Endodermal cell (in vitro differentiated cells): Measurements from ENCODE around the gene TM4SF4. TPM values are rescaled to one million over a fixed set of nuclear protein-coding genes. Genes with fewer than 3 reads are reported as not detected.

ENCODE experiments used
- DNase-seq: peaks from one replicate; pipeline ENCODE4 v3.0.0-alpha.2; 2017
- H3K27ac ChIP-seq: 2 replicates; pipeline ENCODE4 v1.5.1; 2013; ENCODE audit warnings: mild to moderate bottlenecking, low read depth, low read length, moderate library complexity
- H3K27me3 ChIP-seq: 2 replicates; pipeline ENCODE4 v1.6.1; 2013; ENCODE audit warnings: mild to moderate bottlenecking, low read length, moderate library complexity; ENCODE audit not compliant: insufficient read depth, control insufficient read depth, poor library complexity, severe bottlenecking
- H3K36me3 ChIP-seq: 2 replicates; pipeline ENCODE4 v1.7.0; 2013; ENCODE audit warnings: mild to moderate bottlenecking, low read length, moderate library complexity; ENCODE audit not compliant: control insufficient read depth, insufficient read depth
- H3K4me1 ChIP-seq: one replicate; pipeline ENCODE4 v1.7.0; 2013; ENCODE audit warnings: low read length; ENCODE audit not compliant: control insufficient read depth, insufficient read depth
- H3K4me3 ChIP-seq: 2 replicates; pipeline ENCODE4 v1.5.1; 2013; ENCODE audit warnings: mild to moderate bottlenecking, low read length, moderate library complexity
- H3K9ac ChIP-seq: 2 replicates; pipeline ENCODE4 v1.6.1; 2013; ENCODE audit warnings: mild to moderate bottlenecking, low read length, moderate library complexity; ENCODE audit not compliant: poor library complexity, severe bottlenecking; ENCODE audit errors: extremely low read depth
- H3K9me3 ChIP-seq: 2 replicates; pipeline ENCODE4 v1.6.1; 2013; ENCODE audit warnings: mild to moderate bottlenecking, low read length, moderate library complexity; ENCODE audit not compliant: control insufficient read depth
- H3K27ac Mint-ChIP-seq: 2 replicates; pipeline ENCODE4 v1.8.0; 2020; ENCODE audit warnings: mixed read lengths
- H3K27me3 Mint-ChIP-seq: 2 replicates; pipeline ENCODE4 v1.8.0; 2021; ENCODE audit warnings: mild to moderate bottlenecking, mixed read lengths; ENCODE audit not compliant: insufficient read depth
- H3K36me3 Mint-ChIP-seq: 2 replicates; pipeline ENCODE4 v1.8.0; 2020; ENCODE audit warnings: low read depth, mixed read lengths
- H3K4me1 Mint-ChIP-seq: 2 replicates; pipeline ENCODE4 v1.8.0; 2020; ENCODE audit warnings: mixed read lengths
- H3K4me3 Mint-ChIP-seq: 2 replicates; pipeline ENCODE4 v1.8.0; 2020; ENCODE audit warnings: mild to moderate bottlenecking, moderate library complexity, mixed read lengths
- H3K9me3 Mint-ChIP-seq: 2 replicates; pipeline ENCODE4 v1.8.0; 2020; ENCODE audit warnings: mild to moderate bottlenecking, mixed read lengths
- WGBS, 2 experiments: methylation state at CpG; one replicate each; pipeline versions ENCODE4 v1.1.5 to v1.1.7; 2013; ENCODE audit warnings: missing lambda C conversion rate in 2 of 2, mixed read lengths in 1 of 2; ENCODE audit not compliant: insufficient coverage in 1 of 2, insufficient read length in 1 of 2; 5-methylcytosine and 5-hydroxymethylcytosine counted together
- total RNA-seq, 2 donors: library from RNA; stranded (reverse); fragmentation: NEBNext Ultra II Directional in 1 of 2; extraction: Animal tissue kit (Norgen Biotek cat#: 25700) in 1 of 2; gene quantifications; 2 replicates in 1 of 2; 3 replicates in 1 of 2; pipeline ENCODE4 v1.2.1, GENCODE V29; 2021
- TF ChIP-seq, protein P1 (sequence below): fragments of 200-600 bp; sonication (generic); conservative IDR thresholded peaks from 2 replicates; pipeline ENCODE4 v1.5.0; 2021; ENCODE audit warnings: antibody characterized with exemption, mild to moderate bottlenecking

The TM4SF4 gene
- total RNA-seq, 2 donors from 2014 or later, result not detected

DNA sequence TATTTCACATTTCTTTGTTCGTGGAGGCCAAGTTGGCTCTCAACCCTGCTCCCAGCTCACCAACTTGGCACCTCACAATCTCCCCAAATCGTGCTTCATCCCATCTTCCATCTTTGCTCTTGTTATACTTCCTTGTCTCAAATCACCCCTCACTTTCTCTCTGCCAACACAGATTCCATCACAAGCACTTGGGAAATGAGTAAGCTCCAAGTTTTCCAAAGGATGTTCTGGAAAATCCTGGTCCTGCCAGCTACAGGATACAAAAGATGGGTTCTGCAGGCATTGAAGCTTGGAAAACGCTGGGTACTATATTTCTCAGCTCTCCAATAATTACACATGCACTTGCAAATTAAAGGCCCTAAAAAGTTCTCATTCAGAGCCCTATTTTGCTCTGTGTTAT lies 4.1 kb upstream of the TM4SF4 start:
- Mint-ChIP-seq H3K27me3 (no peaks in the 10 kb centered on the region), H3K4me1 (peaks cover 4% of the 10 kb centered on the region), H3K27ac (no peak overlapping the region), H3K36me3 (no peaks in the 10 kb centered on the region), H3K4me3 (no peak overlapping the region), H3K9me3 (no peaks in the 10 kb centered on the region)
- Histone ChIP-seq H3K27ac (no peak overlapping the region), H3K4me3 (no peak overlapping the region), H3K9ac (no peak overlapping the region), H3K36me3 (no peaks in the 10 kb centered on the region), H3K9me3 (no peaks in the 10 kb centered on the region), H3K4me1 (no peaks in the 10 kb centered on the region), H3K27me3 (no peaks in the 10 kb centered on the region)
- no peak for DNase-seq
- TF ChIP-seq, protein P1, sequence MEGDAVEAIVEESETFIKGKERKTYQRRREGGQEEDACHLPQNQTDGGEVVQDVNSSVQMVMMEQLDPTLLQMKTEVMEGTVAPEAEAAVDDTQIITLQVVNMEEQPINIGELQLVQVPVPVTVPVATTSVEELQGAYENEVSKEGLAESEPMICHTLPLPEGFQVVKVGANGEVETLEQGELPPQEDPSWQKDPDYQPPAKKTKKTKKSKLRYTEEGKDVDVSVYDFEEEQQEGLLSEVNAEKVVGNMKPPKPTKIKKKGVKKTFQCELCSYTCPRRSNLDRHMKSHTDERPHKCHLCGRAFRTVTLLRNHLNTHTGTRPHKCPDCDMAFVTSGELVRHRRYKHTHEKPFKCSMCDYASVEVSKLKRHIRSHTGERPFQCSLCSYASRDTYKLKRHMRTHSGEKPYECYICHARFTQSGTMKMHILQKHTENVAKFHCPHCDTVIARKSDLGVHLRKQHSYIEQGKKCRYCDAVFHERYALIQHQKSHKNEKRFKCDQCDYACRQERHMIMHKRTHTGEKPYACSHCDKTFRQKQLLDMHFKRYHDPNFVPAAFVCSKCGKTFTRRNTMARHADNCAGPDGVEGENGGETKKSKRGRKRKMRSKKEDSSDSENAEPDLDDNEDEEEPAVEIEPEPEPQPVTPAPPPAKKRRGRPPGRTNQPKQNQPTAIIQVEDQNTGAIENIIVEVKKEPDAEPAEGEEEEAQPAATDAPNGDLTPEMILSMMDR, result no peak
- WGBS, 2 experiments, result 91 to 92% methylated on average over 3 of the region's 3 CpGs

DNA sequence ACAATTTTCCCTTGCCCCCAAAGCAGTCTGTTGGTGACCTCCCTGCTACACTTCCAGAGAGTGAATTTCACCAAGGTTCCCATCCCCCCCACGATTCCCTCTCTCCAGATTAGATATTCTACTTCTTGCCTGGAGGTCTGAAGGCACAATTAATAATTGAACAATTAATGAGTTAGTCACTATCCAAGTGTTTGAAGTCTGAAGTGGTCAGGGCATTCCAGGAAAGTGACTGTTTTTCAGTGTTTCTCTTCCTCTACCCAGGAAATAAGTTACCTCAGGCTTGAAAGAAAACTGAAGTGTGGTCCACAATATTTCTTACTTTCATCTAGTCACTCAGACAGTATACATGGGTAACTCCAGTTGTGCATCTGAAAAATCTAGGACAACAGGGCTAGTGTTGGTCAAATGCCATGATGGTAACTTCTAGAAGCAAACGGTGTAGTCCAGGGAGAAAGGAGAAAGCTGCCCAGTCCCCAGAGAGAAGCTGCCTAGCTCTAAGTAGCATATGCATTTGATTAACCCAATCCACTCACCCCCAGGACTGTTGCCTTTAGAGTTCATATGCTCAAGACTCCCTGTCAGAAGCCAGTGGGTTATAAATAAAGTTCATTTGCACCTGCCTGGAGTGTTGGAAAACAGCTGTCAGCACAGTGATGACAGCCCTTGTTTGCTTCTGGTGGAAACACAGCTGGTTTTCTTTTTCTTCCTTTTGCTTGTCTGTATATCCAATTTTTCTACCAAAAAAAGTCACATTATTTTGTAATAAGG lies 2.3 kb upstream of the TM4SF4 start:
- TF ChIP-seq, protein P1, result no peak
- DNase-seq, result no peak
- Histone ChIP-seq H3K9ac (no peak overlapping the region), H3K4me3 (no peak overlapping the region), H3K27me3 (no peaks in the 10 kb centered on the region), H3K4me1 (no peaks in the 10 kb centered on the region), H3K9me3 (no peaks in the 10 kb centered on the region), H3K27ac (no peak overlapping the region), H3K36me3 (no peaks in the 10 kb centered on the region)
- Mint-ChIP-seq H3K36me3 (no peaks in the 10 kb centered on the region), H3K4me3 (no peak overlapping the region), H3K9me3 (no peaks in the 10 kb centered on the region), H3K4me1 (peaks cover 4% of the 10 kb centered on the region), H3K27ac (no peak overlapping the region), H3K27me3 (no peaks in the 10 kb centered on the region)
- 50 to 86% methylated on average over 1 to 2 of the region's 2 CpGs for WGBS, 2 experiments

DNA sequence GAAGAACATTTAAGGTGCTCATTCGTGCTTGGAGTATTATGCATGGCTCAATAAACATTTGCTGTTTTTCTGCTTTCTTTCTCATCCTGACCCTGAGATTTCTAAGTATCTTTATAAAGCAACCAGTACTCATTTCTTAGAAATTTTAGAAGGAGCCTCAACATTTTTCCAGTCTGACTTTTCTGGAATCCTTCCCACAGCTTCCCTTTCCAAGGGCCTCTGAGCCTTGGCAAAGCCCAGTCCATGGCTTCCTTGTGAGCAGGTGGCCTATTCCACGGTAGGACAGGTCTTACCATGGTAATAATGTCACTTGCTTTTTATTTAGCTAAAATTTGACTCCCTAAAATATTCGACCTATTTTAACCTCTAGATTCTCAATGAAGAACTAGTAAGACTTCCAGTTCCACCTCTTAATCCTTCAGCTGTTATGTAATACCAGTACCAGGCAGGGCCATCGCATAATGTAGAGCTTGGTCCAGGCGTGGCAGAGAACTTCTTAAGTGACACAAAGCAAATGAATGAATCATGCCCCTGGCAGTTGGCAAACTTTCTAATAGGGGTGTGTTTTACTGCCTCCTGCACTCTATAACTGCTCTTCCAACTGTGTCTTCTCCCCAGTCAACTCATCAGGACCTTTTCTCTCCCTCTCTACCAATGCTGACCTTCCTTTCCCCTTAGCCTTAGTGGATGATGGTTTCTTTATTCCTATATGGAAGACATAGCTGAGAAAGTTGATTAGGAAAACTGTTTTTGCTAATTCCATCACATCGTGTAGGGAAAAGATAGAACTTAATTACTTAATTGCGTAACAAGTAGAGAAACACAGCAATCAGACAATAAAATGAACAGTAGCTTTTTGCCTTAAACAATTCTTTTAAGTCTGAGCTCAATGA lies 894 bp upstream of the TM4SF4 start:
- H3K36me3 Mint-ChIP-seq, result no peaks in the 10 kb centered on the region
- TF ChIP-seq, protein P1, result no peak

More for the DNA sequence above, 894 bp upstream of the TM4SF4 start:
- Histone ChIP-seq H3K9me3 (no peaks in the 10 kb centered on the region), H3K9ac (no peak overlapping the region), H3K36me3 (no peaks in the 10 kb centered on the region), H3K4me1 (no peaks in the 10 kb centered on the region), H3K27ac (no peak overlapping the region), H3K4me3 (no peak overlapping the region), H3K27me3 (no peaks in the 10 kb centered on the region)
- Mint-ChIP-seq H3K27me3 (no peaks in the 10 kb centered on the region), H3K27ac (no peak overlapping the region), H3K9me3 (no peaks in the 10 kb centered on the region), H3K4me1 (peaks cover 4% of the 10 kb centered on the region), H3K4me3 (no peak overlapping the region)
- no peak for DNase-seq
- 89 to 94% methylated on average over 6 to 7 of the region's 7 CpGs for WGBS, 2 experiments
